HG03442 (cell line): Measurements from ENCODE around the gene CIDEC.

Experiments used
- ATAC-seq: cut with Tn5 transposase; IDR thresholded peaks from one replicate; pipeline ENCODE4 v1.9.1; 2021; ENCODE audit warnings: mild to moderate bottlenecking, moderate library complexity; ENCODE audit not compliant: unreplicated experiment

CIDEC gene

GRCh38 chr3:9817436-9817835 lies 62.6 kb downstream of the CIDEC start:
- ATAC-seq: no peak
